Dedifferentiated amniotic fluid mesenchymal stem cell (primary cell): ENCODE data around the gene ABCD4.
"Not testable (repeated sequence)": the region's sequence is repeated elsewhere in the genome, so short reads cannot be mapped to it uniquely, and the experiment has no call there.

Source experiments
- DNase-seq: peaks from one replicate; pipeline ENCODE4 v3.0.0-alpha.2; 2016; ENCODE audit errors: extremely low spot score

Gene ABCD4

DNA sequence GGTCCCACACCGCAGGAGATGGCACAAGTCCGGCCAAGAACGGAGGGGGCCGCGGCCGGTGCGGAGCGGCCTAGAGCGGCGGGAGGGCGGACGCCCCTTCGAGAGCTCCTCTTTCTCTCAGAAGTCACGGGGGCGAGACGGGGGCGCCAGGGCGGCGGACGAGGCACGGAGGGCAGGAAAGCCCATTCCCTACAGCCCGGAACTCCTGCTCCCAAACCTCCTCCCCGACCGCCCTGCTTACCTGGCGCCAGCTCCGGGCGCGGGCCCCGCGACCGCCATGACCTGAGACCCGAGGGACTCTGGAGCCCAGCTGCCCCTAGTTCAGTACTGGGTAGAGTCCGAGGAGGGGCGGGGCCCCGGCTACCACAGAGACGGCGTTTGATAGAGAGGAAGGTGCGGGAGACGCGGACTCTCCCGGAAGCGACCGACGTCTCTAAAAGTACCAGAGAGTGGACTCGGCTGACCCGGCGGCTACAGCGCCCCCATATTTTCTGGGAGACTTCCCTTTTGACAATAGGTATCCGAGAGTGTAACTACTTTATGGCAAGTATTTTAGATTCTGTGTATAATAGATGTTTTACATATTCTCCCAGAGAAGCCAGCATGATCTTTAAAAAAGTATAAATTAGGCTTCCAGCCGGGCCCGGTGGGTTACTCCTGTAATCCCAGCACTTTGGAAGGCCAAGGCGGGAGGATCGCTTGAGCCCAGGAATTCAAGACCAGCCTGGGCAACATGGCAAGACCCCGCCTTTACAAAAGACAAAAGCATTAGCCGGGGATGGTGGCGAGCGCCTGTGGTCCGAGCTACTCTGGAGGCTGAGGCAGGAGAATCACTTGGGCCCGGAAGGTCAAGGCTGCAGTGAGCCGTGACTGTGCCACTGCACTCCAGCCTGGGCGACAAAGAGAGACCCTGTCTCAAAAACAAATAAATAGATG is at the start of gene ABCD4:
Gene ABCD4 (minus strand): TSS at position 301 of the 936 bp plus-strand sequence. CDS start 22 bp downstream, at position 279.
- peak; percentile 78 for DNase-seq

DNA sequence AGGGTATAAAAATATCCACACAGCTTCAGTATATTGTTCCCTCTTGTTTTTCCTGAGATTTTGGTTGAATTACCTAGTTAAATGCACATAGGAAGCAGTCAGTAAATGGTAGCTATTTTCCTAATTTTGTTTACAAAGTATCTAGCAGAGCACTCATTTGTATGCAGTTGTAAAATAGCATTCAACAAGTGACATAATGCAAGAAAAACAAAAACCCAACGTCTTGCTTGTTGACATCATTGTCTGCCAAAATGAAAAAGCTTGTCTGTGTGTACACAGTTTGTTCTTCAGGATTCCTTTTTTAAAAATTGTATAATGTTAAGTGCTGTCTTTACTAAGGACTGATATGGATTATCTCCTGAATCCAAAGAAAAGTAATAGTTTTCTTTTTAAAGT is 48.2 kb upstream of the ABCD4 start:
- no peak for DNase-seq

DNA sequence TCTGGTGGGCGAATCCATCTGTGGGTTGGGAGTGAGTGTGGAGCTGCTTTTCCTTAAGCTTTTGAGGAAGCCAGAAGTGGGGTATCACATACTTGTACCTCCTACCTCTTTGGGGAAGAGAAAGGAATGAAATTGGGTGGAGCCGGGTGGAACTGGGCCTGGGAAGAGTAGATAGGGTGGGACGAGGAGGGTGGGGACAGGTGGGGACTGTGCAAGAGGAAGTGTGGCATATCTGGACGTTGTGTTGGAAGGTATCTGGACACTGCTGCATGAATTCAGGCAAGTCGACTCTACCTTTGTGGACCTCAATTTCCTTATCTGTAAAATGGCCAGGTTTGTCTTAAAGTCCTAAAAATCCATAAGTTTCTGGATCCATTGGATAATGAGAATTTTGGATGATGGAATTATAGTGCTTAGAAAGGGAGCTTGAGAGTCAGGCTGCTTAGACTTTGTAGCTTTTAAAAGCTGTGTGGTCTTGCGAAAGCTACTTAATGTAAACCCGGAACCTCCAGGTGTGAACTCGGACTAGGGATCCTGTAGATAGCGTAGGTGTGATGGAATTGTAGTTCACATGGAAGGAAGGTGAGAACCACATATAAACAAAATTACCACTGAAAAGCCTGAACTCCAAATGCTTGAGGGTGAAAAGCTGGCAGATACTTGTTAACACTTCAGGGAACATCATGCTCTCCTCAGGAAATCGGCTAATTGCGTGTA is 47.6 kb upstream of the ABCD4 start:
- no peak for DNase-seq

DNA sequence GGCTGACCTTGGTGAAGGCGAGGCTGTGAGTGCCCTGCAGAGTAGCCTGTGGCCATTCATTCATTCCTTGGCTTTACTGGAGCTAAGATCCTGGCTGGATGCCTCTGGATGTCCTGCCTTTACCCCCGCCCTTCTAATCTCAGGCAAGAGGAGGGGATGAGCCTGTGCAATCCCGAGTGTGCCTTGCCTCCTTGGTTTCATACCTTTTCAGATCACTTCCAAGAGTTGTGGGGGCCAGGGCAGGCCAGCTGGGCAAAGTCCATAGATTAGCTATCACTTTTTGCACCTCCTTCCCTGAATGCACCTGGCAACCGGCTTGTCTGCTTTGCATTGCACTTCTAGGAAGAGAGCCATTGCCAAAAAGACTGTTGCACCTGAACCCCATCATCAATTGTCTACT is 47.0 kb upstream of the ABCD4 start:
- DNase-seq, result no peak

DNA sequence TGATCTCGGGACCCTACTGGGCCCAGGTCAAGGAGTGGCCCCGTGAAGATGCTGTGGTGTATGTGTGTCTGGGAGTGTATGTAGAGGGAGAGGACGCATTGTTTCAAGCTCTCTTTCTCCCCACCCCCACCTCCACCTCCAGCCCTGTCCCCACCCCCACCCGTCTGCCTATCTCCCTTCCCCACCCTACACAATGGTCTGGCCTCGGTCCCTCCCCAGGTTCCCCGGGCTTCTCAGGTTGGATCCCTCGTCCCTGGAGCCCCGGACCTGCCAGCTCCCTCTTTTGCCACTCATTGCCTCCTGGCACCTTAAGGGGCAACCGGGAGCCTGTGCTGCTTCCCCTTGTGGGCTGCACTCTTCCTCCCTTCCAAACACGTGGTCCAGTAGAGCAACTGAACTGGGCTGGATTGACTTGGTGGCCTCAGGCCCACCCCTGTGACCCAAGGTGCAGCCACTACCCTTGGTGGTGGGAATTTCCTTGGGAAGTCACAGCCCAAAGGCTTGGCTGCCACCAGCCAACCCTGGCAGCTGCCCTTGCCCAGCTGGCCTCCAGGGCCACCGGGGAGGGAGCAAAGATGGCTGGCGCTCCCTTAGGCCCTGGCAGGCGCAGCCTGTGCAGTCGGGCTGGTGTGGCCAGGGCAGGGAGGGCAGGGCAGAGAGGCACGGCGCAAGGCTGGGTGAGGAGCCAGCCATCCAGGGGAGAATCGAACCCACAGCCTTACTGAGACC is 46.2 kb upstream of the ABCD4 start:
- DNase-seq, result no peak

DNA sequence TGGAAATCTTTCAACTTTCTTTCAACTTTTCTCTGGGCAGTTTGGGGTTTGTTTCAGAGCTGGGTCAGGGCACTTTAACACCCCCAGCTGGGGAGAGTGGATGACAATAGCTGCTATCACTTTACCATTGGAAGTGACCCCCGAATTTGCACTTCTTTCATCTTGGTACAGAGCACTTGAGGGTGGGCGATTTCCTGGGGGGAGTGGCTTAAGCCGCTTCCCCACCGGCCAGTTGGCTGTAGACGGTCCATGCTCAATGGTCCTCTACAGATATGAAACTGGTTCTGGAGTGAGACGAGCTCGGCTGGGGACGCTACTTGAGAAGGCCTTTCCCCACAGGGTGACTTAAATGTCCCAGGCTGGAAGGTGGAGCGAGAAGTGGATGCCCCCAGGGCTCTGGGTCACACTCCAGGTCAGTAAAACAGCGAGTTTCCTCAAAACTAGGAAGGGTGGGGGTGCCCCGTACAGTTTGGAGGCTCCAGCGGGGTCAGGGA is 45.6 kb upstream of the ABCD4 start, which contains the start of gene VRTN:
Gene VRTN (plus strand): TSS at position 231 of the 494 bp plus-strand sequence. CDS start 8,313 bp downstream, outside the sequence.
- DNase-seq, result no peak

DNA sequence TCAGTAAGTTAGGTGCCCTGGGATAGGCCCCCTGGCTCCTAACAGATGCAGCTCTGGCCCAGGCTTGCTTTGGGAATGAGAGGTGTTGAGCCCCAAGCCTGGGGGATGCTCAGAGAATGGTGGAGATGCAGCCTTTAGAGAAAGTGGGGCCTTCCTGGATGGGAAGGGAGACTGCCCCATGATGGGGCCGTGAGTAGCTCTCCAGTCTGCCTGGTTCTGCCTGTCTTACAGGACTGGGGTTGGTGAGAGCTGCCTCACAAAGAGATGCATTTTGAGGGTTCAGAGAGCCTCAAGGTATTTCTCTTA is 45.0 kb upstream of the ABCD4 start:
- DNase-seq, result no peak

DNA sequence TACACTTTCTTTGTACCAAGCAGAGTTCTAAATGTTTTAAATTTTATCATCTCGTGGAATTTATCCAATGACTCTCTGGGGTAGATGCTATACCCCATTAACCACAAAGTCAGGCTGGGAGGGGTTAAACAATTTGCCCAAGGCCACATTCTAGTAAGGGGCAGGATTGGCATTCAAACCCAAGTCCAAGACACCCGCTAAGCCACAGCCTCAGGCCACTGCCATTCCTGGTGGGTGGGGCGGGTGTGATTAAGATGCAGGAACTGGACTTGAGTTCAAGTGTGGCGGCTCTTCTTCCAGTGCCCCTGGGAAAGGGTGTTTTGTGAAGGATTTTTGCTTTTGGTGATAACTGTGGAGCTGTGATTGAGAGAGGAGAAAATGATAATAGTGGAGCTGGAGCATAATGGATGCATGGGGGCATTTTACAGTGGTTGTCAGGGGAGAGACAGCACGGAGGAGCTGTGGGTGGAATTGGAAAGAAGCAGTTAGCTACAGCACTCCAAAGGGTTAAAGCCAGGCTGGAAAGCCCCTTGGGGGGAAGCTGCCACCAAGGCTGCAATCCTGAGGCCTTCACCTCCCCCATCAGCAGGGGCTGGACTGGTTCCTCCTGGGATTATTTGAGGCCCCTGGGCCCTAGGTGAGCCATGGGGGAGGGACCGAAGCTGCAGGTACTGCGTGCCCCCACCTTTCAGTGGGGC is 44.5 kb upstream of the ABCD4 start:
- no peak for DNase-seq

DNA sequence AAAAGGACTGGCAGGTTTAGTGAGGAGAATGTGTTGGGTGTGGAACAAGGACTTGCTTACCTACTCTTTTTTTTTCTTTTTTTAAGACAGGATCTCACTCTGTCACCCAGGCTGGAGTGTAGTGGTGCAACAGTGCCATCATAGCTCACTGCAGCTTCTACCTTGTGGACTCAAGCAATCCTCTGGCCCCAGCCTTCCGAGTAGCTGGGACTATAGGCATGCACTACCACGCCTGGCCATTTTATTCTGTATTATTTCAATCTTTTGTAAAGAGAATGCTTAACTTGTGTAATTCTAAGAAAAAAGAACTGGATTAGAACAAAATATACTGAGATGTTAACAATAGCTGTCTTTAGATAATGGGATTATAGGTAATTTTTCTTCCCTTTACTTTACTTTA is 43.6 kb upstream of the ABCD4 start:
- DNase-seq, result no peak

DNA sequence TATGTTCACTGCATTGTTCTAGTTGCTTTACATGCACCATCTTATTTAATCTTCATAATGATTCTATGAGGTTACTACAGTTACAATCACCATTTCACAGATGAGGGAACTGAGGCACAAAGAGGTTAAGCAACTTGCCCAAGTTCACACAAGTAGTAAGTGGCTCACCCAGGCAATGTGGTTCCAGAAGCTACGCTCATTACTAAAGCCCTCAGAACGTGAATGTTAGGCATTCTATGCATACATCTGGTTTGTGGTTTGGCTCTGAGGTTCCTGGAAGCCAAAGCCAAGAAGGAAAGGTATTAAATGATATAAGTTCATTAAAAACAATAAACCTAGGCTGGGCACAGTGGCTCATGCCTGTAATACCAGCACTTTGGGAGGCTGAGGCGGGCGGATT is 31.2 kb upstream of the ABCD4 start:
- DNase-seq, result peak; percentile 46

DNA sequence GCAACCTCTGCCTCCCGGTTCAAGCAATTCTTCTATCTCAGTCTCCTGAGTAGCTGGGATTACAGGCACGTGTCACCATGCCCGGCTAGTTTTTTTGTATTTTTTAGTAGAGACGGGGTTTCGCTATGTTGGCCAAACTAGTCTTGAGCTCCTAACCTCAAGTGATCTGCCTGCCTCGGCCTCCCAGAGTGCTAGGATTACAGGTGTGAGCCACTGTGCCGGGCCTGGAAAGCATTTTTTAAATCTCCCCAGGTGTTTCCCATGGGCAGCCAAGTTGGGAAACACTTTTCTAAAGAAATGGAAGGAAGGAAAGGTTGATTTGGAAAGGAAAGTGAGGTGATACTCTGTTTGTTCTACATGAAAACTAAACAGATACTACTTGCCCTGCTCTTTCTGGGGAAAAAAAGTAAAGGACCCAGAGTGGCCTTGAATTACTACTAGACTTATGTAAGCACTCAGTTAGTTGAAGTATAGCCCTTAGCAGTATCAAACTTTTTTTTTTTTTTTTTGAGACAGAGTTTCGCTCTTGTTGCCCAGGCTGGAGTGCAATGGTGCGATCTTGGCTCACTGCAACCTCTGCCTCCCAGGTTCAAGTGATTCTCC is 27.3 kb upstream of the ABCD4 start:
- not testable (repeated sequence) for DNase-seq

DNA sequence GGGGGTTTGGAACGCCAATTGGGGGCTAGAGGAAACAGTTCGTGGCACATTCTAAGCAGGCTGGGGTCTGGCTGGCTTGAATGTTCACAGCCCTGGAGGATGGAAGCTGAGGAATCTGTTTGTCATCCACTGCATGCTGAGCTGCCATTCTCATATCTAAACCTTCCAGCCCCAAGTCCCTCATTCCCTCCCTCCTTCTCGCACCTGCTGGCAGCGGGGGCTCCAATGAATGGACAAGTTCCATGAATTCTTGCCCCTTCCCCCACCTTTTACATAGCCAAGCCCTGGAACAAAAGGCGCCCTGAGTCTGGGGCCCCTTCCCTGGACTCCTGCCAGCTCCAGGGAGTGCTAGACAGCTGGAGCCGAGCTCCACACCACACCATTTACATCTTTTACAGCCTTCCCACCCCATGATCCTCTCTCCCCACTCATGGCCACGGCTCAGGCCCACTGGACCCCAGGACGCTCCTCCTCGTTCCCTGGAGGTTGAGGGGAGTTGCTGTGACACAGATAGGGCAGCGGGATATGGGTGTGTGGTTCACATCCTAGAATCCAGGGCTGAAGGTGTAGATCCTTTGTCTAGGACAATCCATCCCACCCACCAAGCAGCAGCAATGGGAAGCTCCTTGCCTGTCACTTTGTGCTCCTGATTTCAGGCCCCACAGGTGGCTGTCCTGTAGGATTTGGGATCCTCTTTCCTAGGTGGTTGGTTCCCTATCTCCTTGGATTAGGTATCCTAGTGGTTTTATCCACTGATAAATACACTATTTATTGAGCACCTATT is 23.8 kb upstream of the ABCD4 start:
- no peak for DNase-seq

DNA sequence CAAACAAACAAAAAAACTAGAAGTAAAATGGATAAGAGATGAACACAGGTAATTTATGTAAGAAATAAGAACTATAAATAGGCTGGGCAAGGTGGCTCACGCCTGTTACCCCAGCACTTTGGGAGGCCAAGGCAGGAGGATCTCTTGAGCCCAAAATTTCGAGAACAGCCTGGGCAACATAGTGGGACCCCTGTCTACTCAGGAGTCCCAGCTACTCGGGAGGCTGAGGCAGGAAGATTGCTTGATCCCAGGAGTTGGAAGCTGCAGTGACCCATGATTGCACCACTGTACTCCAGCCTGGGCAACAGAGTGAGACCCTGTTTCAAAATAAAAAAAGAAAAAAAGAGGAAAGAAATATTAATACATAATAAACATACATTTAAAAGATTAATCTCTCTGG is 22.7 kb upstream of the ABCD4 start:
- DNase-seq, result no peak

DNA sequence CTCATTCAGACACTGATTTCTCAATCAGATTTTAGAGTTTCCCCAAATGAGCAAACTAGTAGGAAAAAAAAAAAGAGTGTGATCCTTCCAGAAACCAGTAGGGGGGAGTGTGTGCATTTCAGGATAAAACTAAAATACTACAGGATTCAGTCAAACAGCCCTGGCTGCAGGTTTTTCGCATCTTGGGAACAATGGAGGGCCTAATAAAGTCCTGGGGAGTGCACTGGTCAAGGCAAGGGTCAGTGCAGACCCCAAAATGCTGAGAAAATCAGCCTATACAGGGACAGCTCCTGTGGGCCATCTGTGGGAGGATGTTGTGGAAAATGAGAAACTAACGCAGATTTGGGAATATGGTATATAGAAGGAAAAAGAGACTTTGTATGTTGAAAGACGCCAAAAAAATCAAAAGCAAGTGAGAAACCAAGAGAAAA is 22.2 kb upstream of the ABCD4 start:
- peak; percentile 38 for DNase-seq

DNA sequence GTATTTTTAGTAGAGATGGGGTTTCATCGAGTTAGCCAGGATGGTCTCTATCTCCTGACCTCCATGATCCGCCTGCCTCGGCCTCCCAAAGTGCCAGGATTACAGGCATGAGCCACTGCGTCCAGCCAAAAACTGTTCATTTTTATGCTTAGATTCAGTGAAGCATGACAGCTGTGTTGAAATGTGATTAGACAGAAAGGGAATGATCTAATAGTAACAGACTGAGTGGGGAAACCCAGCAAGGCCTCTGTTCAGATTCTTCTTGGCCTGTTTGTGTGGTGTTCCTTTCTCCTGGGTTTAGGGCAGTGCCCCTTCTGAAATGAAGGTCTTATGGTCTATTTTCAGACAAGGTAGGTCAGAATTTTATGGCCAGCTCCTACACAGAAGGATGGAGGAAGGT is 11.8 kb upstream of the ABCD4 start:
- DNase-seq, result peak; percentile 25

DNA sequence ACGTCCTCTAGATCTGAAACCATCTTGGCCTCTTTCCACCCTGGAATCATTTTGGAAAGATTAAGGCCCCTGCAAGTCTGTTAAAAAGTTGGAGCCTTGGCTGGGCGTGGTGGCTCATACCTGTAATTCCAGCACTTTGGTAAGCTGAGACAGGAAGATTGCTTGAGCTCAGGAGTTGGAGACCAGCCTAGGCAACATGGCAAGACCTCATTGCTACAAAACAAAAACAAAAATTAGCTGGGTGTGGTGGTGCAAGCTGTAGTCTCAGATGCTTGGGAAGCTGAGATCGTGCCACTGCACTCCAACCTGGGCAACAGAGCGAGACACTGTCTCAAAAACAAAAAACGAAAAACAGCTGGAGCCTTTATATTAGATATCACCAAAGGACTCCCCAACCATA is 10.9 kb upstream of the ABCD4 start:
- no peak for DNase-seq

DNA sequence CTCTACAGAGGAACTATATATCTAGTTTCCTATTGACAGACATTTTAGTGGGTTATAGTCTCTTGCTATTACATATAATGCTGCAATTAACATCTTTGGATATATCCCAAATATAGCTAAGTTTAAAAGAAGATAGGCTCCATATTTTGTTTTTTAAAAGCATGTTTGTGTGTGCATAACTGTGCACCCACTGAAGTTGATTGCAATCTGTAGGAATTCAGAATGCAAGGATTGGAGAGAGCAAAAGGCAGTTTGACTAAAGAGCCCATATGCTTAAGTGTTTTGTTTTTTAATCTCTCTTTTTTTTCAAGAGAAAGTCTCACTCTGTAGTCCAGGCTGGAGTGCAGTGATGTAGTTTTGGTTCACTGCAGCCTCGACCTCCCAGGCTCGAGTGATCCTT is 9.4 kb upstream of the ABCD4 start:
- no peak for DNase-seq

DNA sequence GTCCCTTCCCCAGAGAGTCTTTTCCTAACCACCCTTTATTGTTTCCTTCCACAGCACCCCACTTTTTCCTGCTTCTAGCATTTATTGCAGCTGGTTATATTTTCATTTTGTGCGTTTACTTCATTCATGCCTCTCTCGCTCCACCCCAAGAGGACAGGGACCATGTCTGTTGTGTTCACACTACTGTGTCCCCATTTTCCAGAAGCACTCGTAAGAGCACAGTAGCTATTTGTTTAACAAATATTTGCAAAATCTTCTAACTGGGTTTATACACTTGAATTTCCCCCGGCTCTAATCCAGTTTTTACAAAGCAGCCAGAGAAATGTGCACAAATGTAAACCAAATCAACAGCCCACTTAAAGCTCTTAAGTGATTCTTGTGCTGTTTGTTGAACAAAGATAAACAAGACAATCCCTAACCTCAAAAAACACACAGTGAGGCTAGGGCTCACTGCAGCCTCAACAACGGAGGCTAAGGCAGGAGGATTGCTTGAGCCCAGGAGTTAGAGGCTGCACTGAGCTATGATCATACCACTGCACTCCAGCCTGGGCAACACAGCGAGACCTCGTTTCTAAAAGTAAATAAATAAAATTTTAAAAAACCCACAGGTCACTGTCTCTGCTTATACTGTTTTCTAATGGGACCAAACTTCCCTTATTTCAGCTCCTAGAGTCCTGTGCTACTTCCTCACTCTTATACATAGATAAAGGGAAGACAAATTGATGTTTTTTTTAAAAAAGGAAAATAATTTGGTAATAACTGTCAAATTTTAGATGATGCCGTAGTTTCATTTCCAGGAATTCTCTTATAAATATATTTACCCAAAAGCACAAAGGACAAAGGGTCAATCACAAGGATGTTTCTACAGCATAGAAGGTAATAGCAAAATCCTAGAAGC is 6.6 kb upstream of the ABCD4 start:
- peak; percentile 13 for DNase-seq

DNA sequence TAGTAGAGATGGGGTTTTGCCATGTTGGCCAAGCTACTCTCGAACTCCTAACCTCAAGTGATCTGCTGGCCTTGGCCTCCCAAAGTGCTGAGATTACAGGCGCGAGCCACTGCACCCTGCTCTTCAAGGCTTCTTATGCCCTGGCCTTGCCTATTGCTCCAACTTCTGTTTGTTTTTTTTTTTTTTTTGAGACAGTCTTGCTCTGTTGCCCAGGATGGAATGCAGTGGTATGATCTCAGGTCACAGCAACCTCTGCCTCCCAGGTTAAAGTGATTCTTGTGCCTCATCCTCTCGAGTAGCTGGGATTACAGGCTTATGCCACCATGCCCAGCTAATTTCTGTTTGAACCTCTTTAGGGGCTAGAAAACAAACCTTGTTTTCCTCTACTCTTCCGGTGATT is 6.0 kb upstream of the ABCD4 start:
- DNase-seq, result peak; percentile 2
